NCI-H460 (cell line): ENCODE results near the gene UGP2. TPM values are rescaled to one million over a fixed set of nuclear protein-coding genes. Genes with fewer than 3 reads are reported as not detected.
"Not testable (repeated sequence)": the region's sequence is repeated elsewhere in the genome, so short reads cannot be mapped to it uniquely, and the experiment has no call there.

Experiments used
- DNase-seq: peaks from one replicate; pipeline ENCODE4 v3.0.0-alpha.2; 2016; ENCODE audit warnings: low read depth; ENCODE audit errors: extremely low read depth
- total RNA-seq: library from RNA; depleted of rRNA; stranded (reverse); fragments of >200 nt; shearing (Covaris generic); gene quantifications from 2 replicates; pipeline ENCODE4 v1.2.3, GENCODE V29; 2014

UGP2 gene
- total RNA-seq, 1 experiment from 2014 or later = 86.5 TPM

- DNase-seq = no peak
Measured at GRCh38 chr2:63837036-63837594, 4.6 kb upstream of the UGP2 start.

DNA sequence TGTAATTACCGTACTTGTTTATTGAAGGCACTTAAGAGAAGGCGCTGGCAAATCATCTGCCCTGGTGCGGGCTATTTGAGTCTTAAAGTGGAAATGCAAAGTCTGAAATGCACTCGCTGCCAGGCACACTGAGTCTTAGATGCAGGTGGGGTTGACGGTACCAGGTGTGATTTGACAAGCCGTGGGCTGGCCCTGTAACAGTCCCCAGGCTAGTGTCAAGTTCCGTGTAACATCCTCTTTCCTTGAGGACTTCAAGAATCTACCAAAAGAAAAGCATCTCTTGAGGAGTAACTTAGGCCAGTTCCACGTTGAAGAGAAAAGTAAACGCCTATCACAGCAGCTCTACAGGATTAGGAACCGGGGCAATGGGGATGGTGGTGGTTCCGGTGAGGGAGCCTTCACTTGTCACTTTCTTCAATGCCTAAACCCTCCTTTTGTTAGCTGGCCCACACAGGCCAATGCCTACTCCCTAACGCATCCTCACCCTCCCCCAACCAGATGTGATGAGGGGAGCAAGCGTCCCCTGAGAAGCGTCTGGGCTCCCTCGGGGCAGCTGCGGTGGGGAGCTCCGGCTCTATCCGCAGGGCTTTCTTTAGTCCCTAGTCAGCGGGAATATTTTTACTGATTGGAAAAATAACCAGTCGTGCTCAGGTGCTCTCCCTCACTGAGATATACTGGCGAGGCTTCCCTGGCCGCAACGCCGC is 1.5 kb upstream of the UGP2 start:
- no peak for DNase-seq

DNA sequence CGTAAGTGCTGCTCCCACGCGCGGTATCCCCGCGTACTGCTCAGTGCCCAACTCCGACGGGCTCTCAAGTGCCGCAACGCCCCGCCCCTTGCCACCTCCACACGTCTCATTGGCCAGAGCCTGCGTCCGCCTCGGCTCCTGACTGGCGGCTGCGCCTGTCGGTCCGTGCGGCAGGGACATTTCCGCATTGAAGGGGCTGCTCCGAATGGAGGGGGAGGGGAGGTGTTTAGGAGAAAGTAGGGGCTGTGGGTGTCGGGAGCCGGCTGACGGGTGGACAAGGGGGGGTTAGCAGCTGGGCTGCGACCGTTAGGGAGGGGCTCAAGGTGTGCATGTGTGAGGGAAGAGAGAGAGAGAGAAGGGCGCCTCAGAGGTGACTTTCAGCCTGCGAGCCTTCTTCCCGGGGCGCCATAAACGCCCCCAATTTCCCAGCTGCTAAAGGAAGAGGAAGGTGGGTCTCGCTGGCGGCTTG is 877 bp upstream of the UGP2 start:
- DNase-seq = peak; percentile 97

GRCh38 chr2:63842149-63843061 is 709 bp downstream of the UGP2 start:
- DNase-seq = peak; percentile 71

- no peak for DNase-seq
Measured at GRCh38 chr2:63843093-63843492, 1.4 kb downstream of the UGP2 start.

DNA sequence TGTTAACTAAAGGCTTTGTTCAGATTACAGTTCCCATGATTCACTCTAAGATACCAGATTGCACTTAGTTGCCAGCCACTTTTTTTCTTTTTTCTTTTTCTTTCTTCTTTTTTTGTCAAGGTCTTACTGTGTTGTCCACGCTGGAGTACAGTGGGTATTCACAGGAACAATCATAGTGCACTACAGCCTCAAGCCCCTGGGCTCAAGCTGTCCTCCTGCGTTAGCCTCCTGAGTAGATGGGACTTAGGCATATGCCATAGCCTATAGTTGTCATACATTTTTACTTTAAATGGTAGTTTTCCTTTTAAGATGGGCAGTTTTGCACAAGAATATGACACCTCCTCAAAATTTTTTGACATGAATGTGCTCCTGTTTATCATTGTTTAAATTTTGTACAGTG is 2.1 kb downstream of the UGP2 start:
- DNase-seq = no peak

- no peak for DNase-seq
Measured at GRCh38 chr2:63844616-63845015, 2.9 kb downstream of the UGP2 start.

- DNase-seq = no peak
Measured at GRCh38 chr2:63845866-63846265, 4.2 kb downstream of the UGP2 start.

DNA sequence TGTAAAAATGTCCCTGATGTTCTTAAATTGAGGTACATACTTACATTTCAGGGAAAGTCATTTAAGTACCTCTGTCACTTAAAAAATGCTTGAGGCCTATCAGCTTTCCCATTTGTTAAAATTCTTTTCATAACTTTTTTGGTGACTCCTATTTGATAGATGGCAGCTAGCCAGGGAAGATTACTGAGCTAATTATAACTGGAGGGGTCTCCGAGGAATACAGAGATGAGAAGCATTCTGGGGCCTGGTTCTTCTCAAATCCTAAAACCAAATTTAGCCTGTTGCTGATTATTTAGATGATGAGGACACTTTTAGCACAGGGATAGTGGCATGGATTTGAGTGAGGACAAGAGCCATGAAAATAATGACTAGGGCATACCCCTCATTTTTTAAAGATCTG is 4.8 kb downstream of the UGP2 start:
- DNase-seq = no peak

GRCh38 chr2:63847571-63847970 is 5.9 kb downstream of the UGP2 start:
- not testable (repeated sequence) for DNase-seq

DNA sequence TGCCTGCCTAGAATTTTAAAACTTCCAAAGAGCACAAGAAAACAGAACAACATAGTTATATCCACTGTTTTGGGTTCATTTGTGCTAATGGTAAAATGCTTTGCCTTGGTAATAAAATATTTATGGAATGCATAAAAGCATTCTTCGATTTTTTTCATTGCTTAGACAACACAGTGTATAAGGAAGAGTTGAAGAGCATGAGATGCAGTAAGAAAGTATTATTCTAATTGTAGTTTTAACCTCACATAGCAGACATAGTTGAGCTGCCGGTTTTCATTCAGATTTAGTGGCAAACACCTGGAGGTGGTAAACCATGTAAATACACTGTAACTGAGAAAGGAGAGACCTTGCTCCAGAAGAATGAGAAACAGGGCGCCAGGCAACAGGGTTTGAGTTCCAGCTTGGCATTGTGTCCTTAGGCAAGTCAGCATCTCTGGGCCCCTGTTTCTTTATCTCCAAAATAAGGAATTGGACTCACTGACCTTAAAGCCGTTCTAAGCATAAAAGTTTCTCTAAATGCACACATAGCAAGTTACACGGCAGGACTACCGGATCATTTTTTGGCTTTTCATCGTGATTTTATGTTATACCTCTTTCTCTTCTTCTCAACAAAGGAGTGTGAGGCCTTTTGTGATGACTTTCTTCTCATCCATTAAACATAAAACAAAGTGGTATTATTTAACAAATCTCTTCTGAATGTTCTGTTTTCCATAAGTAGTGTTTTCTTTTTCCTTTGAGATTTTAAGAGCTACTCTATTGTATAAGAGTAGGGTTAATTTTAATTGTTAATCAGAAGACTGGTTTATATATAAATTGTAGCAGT is 7.9 kb downstream of the UGP2 start:
- DNase-seq = no peak

- DNase-seq = no peak
Measured at GRCh38 chr2:63850204-63850571, 8.5 kb downstream of the UGP2 start.

DNA sequence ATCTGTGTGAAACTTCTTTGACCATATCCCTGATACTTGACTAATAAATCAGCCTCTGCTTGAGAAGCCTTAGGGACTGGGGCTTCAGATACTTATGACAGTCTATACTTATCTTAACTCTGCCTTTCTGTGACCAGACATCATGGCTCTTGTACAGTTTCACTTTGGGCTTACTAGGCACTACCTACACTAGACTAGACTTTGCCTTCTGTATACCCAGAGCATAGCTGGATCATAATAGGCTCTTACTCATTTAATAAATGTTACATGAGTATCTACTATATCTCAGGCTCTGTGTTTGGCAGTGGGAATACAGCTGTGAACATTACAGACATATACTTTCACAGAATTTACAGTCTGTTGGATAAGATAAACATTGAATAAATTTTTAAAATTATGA is 9.0 kb downstream of the UGP2 start:
- no peak for DNase-seq

GRCh38 chr2:63851691-63852311 is 10.1 kb downstream of the UGP2 start:
- DNase-seq = no peak

DNA sequence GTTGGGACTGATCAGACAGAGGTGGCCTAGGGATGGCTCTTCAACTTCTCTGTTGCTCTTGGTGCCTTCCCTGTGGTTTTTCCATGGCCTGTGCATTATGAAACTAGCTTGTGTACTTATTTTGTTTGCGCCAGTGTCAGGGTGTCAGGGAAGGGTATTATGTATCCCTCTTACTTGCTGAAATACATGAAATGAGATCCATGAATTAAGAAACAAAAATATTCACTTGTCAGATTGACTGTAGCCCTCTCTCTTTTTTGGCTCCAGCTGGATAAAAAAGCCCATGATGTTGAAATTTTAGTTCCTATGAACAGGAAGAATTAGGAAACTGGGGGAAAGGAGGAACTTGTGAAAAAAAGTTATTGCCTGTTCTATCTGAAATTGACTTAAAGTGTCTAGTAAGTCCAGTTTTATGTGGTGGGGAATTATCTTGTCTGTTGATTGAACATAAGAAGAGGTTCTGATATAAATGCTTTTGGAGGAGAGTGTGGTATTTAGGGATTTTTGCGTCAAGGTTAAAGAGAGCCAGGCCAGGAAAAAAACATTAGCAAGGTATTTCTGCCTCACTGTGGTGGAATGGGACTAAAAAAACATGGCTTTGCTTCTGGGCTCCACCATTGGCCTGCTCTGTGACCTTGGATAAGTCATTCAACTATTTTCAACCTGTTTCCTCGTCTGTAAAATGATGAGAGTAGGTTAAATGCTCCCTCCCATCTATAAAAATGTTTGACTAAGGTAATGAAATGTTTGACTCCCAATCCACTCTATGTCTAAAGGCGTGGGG is 12.0 kb downstream of the UGP2 start:
- DNase-seq = no peak

DNA sequence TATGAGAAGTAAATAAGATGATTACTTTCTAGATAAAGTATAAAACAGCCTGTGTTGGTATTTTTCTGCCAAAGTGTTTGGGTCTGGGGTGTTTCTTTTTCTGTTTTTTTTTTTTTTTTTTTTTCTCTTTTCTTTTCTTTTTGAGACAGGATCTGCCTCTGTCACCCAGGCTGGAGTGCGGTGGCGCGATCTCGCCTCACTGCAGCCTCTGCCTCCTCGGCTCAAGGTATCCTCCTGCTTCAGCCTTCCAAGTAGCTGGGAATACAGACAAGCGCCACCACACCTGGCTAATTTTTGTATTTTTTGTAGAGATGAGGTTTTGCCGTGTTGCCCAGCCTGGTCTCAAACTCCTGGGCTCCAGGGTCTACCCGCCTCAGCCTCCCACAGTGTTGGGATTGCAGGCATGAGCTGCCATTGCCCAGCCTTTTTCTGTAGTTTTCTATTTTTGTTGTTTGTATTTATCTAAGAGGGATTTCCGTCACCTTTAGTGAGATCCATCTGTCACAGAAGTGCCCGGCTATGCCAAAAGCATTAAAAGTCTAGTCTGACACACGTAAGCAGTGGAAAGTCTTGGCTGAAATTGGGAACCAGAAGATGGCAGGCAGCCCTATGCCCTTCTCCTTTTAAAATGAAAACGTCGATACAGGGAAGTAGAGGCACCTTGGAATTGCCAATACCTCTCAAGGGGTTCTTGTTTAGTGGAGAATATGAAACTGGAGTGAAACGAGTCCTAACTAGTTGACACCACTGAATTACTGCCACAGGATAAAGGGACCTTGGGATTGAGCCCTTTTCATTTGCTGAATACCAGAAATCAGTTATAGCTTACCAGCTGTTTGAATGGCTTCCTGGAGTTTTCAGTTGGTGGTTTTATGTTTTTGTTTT is 14.0 kb downstream of the UGP2 start:
- no peak for DNase-seq

GRCh38 chr2:63856303-63856603 is 14.6 kb downstream of the UGP2 start:
- no peak for DNase-seq

DNA sequence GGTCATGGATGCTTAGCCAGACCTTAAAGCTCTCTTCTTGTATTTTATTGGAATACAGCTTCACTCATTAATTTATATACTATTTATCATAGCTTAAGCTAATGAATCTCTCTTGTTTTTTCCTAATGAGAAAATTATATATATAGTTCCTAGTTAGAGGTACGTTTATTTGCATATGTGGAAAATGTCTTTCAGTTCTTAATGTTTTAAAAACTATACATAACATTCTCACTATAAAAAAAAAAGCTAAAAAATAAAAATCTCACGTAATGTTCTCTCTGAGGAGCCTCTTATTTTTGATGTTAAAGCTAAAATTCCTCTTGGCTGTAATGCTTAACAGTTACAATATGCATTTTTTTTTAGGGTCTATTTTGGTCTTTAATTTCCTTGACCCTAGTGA is 16.6 kb downstream of the UGP2 start:
- DNase-seq = no peak
